Umbilical cord (tissue), 2 donors: Measurements from ENCODE around the gene RAB35. TPM values are rescaled to one million over a fixed set of nuclear protein-coding genes. Genes with fewer than 3 reads are reported as not detected.
A peak's percentile ranks its signal among the peaks of the same experiment; 100 is the strongest.

Source experiments
- DNase-seq: peaks from one replicate; pipeline ENCODE4 v3.0.0-alpha.2; 2015; ENCODE audit warnings: low spot score
- total RNA-seq: library from RNA; depleted of rRNA; stranded (reverse); fragments of >200 nt; gene quantifications from one replicate; pipeline ENCODE4 v1.2.3, GENCODE V29; 2014; ENCODE audit warnings: low replicate concordance; ENCODE audit not compliant: insufficient read depth

The RAB35 gene
- total RNA-seq, 1 donor from 2014 or later = 33.5 TPM

DNA sequence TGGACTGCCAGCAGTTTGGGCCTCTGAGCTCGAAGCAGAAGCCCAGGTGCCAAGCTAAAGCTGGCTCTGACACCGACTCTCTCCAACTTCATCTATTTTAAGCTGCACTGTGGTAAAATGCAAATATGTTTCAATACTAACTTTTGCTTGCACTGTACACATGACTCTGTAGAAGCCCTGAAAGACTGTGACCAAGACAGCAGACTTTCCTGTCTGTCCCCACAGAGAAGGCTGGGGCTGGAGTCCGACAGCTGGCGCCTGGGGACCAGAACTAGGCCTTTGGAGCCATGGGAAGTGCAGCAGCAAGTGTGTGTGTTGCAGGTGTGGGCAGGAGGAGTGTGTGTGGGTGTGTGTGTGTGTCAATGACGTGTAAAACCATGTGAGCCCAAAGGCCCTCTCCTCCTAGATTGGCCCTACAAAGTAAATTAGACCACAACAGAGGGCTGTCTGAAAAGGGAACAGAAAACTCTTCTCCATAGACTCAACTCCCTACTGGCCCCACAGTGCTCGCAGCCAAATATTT lies 16.4 kb upstream of the RAB35 start:
- DNase-seq = no peak

DNA sequence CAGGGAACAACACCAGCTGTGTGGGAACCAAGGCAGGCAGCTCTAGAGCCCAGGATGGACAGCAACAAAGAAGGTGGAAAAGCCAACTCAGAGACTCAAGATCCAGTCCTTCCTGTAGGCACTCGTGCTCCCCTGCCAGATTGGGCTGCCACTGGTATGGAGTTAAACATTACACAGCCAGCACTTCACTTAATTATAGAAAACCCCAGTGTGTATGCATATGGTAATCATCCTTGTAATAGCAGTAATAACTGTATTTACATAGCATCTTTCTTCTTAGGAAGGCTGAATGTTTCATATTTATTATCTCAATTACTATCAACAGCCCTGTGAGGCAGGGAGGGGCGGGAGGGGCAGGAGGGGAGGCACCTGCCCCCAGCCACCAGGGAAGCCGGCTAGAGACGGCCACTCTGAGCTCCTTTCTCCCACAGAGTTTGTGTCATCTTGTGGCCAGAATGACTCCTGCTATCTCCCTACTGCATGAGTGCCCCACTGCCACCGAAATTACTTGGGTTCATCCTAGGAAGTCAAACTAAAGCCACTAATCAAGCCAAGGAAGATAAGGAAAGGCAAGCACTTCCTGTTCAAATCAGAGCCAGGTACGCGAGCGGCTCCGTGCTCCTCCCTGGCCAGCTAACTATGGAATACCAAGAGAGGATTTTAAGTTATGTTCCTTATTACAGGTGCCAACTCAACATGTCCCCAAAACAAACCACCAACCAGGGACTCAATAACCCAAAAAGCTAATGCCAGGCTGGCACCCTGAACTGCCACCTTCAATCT lies 15.7 kb upstream of the RAB35 start:
- no peak for DNase-seq

DNA sequence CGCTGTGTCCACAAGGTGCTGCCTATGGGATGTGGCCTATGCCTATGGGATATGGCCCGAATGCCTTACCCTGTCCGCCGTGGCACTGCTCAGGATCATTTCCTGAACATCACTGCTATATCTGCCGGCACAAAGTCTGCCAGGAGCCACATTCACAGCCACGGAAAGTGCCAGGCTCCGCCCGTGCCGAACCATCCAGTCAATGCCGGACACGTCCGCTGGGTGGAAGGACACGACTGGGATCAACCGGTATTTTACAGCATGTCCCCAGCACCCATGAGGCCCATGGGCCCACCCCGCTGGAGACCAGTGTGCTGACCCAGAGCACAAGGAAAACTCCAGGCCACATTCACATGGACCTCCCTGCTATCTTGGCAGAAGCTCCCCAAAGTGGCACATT lies 14.6 kb upstream of the RAB35 start:
- DNase-seq = no peak

DNA sequence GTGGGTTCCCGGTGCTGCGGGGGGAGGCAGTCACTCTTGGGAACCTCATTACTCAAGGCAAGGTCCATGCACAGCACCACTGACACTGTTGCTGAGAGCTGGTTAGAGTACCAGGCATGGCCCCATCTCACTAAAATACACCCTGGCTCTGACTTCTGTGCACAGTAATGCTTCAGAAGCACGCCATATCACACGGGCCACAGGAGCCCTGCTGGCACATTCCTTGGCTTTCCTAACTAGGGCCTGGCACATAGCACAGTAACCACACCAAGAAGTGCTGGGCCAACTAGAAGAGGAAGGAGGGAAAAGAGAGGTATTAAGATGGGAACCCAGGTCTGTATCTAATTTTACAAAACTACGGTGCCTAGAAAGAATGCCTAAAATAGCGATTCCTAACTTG lies 13.5 kb upstream of the RAB35 start:
- DNase-seq = no peak

DNA sequence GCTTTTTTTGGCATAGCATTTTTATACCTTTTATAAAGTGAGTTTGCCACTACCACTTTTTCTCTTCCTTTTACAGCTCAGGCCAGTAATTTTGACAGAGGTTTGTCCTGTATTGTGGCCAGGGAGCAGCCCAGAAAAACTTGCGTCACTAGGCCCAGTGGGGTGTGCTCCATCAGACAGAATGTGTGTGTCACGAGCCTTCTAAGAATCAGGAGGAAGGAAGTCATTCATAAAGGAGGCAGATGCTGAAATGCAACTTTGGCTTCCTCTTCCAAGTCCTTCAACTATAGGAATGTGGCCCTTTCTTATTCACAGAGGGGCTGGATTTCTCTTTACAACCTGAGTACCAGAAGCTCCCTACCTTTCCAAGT lies 10.1 kb upstream of the RAB35 start:
- peak; percentile 38 for DNase-seq

DNA sequence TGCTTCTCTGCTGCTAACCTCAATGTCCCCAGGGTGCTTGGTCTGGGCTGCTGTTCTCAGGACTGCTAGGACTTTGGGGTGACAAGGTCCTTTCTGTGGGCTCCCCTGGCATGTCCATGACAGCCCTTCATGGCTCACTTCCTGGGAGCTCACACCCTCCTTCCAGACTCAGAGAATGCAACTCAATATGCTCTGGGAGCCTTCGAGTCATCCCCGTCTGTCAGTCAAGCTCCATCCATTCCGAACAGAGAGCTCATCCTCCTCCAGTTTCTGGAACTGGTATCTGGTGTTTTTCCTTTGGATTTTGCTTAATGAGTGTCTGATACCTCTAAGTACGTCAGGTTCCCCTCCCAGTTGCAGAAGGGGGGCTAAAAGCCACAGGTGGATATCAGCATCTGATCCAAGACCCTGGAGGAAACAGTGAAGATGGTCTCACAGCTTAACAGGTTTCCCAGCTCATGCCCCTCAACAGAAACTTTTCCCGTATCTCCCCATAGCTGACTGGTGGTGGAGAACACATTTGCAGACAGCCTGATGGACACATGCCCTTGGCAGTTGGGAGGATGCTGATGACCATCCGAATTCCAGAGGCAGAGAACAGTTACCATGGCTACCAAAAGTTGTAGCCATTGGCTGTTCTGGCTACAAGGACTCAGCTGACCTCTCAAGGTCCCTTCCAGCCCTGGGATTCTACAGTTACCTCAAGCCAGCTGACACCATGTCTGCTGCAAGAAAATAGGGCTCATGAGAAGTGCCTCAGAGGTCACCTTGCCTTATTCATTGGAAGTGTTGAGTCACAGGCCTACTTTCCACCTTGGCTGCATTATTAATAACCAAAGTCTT lies 9.5 kb upstream of the RAB35 start:
- DNase-seq = no peak

DNA sequence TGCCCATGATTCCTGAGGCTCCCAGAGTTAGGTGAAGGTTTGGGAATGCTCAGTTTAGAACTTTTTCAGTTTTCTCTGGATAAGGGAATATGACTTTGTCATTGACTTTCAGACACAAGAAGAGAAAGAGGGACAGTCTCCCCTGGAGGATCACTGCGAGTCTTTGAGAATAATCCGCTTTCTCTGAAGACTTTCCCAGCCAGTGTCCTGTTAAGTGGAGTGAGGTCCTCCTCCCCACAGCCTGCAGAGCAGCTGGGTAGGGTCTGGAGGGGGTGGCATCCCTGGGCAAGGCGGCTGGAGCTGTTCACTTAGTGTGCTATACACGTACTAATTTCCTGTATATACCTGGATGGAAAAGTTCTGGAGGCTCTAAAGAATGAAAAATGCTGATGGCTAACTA lies 8.5 kb upstream of the RAB35 start:
- no peak for DNase-seq

DNA sequence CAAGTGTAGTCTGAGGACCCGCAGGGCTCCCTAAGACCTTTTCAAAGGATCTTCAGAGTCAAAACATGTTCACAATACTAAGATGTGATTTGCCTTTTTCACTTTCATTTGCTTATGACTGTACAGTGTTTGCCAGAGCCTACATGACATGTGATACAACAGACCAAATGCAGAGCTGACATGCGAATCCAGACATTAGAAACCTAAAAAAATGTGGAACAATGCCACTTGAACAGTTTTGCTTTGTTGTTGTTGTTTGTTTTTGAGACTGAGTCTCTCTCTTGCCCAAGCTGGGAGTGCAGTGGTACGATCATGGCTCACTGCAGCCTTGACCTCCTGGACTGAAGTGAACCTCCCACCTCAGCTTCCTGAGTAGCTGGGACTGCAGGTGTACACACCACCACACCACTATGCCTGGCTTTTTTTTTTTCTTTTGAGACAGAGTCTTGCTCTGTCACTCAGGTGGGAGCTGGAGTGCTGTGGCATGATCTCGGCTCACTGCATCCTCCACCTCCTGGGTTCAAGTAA lies 5.3 kb upstream of the RAB35 start:
- DNase-seq = no peak

DNA sequence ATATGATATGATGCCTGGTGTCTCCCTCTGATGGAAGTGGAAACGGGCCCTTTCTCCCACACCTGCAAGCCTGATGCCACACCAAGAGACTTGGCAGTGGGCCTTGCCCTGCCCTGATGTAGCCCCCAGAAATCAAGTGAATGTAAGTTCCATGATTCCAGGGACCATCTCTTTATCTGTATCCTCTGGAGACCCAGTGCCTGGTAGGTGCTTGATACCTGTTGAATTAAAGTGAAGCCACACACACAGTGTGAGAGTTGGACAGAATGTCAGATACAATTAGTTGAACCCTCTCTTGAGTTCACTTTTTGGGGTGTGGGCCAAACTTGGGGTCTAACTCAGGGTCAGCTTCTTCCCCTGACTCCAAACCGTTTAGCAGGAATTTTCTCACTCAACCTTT lies 4.8 kb upstream of the RAB35 start:
- no peak for DNase-seq

DNA sequence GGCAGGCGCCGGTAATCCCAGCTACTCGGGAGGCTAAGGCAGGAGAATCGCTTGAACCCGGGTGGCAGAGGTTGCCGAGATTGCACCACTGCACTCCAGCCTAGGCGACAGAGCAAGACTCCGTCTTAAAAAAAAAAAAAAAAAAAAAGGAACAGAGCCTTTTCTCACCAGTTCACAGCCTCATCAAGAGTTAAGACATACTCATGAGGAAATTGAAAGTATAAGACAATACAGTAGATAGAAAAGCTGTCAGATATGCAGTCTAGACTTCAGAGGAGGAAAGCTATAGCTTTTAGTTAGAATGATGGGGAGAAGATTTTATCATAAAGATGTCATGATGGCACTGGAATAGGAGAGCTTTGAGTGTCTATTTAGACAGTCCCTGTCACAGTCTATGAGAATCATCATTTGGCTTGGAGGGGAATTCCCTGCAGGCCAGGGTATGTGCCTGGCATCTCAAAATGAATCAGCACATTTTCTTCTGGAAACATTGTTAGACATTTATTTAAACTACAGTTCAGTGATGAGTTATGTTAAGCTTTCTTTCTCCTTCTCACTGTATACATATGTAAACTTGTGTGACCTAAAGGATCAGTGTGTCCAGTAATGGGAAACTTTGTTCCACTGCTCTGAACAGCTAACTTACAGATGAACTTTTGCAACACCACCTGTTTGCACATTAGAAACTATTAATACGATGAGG lies 2.9 kb upstream of the RAB35 start:
- no peak for DNase-seq

DNA sequence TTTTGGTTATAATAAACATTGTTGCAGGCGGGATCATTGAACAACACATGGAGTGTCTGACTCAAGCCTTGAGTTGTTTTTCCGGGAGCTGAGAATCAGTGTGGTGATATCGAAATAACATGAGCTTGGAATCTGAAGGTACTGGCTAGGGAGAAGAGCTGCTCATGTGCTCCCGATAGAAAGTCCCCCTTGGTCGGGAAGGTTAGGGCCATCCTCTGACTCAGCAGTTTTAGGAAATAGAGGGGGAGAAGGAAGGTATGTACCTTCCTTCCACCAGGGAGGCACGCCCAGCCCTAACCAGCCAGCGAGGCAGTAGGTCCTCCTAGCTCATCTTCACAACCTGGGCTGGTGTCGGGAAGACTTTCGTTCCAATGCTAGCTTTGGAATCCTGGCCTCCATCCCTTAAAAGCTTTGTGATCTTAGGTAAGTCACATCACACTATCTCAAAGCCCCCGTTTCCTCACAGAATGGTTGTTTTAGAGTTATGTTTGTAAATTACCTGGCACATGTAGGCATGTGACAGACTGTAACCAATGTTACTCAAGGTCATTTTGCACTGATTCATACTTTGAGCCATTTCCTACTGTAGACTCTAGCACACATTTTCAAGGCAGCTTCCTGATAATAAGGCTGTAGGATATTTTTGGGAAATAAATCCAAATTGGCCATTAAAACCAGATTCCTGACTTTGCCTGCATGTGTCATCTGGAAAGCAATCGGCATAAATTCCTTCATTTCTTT lies 1.9 kb upstream of the RAB35 start:
- DNase-seq = no peak

DNA sequence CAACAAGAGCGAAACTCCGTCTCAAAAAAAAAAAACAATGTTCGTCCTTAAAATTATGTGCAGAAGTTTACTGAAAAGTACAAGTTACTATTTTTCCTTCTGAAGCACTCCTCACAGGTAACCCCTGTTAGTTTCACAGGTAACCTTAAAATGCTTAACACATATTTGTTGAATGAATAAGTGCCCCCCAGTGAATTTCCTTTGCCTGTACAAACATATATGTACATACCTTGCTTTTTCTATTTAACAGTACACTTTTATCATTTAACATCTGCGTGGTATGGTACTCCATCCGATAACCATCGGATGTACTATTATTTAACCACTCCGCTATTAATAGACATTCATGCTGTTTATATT lies 1.4 kb upstream of the RAB35 start:
- no peak for DNase-seq

DNA sequence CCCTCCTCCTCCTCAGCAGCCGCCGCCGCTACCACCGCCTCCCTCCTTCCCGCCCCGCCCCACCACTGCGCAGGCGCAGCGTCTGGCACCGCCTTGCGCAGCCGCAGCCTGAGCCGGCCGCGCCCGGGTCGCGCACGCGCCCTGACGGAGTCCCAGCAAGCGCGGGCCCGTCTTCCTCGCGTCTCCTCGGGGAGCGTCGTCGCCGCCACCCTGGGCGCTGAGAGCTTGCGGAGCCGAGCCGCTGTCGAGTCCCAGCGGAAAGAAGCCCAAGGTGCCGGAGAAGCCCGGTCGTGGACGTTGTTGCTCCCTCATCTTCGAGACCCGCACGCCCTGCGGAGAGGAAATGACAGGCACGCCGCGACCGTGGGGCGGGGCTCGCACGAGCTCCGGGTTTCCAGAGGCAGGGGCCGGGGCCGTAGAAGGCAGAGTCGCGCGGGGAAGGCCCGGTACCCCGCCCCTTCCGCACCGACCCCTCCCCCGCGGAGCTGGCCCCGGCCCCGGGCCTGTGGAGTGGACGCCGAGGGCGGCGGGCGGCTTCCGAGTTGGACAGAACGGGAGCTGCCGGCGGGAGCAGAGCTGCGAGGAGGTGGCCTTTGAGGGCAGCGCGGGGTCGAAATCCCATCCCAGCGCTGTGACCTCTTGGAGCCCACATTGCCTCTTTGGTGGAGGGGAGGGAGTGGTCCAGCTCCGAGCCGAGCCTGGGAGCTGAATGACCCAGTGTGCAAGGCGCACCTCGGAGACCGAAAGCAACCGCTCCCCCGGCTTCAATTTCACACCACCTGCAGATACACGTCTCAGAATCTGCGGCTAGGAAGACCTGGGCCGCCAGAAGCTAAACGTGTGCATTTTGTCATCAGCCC lies 469 bp upstream of the RAB35 start:
- DNase-seq = peak; percentile 96

DNA sequence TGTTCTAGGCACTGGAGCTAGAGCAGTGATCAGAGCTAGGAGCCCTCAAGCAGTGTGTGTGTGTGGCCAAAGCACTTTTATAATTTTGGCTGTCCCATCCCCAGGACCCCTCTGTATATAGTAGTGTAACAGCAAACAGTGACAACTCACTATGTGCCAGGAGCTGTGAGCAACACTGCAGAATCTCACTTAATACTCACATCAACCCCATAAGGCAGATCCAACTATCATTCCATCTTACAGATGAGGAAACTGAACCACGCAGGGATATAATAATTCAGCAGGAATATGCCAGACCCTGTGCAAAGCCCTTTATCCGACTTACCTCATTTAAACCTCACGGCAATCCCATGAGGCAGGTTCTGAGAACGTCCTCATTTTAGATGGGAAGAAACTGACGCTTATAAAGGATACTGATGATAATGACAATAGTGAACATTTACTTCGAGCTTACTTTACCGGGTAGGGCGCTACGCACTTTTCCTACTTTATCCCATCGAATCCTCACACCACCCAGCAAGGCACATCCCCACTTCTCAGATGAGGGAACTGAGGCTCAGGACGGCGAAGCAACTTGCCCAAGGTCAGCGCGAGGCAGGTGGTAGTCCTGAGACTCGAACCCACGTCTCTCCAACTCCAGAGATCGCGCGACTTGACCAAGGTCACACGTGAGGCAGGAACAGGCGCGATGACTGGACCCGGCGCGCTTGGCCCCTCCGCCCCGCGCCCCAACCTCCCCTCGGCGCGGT lies 687 bp downstream of the RAB35 start:
- DNase-seq = no peak

DNA sequence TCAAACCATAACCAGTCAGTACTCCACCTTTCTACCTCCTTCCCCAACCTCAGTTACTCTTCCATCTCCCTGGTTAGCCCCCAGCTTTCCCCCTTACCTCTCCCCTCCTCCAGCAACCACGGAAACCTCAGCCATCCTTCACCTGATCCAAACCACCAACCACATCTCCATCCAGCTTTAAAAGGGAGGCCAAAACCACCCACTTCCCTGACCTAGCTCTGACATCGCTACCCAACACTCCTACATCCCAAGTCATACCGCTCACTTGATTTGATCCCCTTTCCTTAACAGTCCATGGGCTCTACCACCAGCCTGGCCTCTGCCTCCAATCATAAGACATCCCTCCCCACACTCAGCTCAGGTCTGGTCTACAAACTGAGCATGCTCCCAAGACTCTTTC lies 1.5 kb downstream of the RAB35 start:
- no peak for DNase-seq

DNA sequence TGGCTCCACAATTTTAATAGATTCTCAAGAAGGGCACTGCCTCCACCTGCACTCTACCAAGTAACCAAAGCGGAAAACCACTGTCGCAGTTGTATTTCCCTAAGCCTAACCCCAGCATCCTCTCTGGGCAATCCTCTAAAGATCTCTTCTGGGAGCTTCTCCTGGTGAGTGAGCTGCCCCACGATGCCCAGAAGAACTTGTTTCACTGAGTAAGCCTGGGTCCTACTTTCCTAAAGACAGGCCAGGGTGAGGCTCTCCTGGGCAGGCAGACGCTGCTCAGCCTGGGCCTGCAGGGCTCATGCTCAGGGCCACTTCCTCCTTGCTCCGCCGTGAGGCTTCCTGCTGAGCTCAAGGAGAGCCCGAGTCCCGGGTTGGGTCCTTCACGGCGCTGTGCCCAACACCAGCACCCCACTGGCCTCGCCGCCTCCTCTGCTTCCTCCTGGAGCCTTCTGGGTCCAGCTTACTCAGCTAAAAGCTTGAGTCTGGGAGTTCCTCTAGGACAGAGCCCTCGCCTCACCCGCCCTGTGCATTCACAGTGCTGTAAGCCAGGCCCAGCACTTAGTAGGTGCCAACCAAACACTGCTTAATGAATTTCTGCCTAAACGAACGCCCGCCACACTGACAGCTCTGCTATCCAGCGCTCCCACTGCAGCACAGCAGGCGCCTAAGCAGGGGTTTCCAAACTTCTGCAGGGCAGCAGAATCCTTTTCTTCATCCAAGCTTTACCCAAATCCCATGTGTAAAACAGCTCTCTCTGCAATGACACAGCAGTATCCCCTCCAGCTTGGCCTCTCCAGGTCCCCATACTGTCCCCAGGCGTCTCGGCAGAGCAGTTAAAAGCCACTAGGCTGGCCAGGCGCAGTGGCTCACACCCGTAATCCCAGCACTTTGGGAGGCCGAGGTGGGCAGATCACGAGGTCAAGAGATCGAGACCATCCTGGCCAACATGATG lies 5.7 kb downstream of the RAB35 start:
- DNase-seq = no peak

DNA sequence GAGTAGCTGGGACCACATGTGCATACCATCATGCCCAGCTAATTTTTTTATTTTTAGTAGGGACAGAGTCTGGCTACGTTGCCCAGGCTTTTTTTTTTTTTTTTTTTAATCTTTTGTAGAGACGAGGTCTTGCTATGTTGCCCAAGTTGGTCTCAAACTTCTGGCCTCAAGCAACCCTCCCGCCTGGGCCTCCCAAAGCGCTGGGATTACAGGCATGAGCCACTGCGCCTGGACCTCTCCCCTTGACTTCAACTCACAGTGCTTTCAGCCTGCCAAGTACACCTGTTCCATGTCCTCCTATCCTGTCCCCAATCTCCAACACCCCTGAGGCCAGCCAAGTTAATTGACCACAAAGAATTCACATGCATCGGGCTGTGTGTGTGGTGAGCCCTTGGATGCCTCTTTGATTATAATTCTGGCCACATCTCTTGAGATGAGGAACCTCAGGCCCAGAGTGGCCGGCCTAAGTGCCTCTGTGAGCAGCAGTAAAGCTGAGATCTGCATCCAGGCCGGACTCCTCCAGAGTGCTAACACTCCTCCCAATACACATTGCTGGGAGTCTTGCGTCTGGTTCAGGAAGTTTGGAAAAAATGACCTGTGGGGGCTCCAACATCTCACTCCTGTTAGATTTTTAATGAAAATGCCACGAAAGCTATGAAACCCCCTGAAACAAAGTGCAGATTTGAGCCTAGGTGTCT lies 6.8 kb downstream of the RAB35 start:
- no peak for DNase-seq

DNA sequence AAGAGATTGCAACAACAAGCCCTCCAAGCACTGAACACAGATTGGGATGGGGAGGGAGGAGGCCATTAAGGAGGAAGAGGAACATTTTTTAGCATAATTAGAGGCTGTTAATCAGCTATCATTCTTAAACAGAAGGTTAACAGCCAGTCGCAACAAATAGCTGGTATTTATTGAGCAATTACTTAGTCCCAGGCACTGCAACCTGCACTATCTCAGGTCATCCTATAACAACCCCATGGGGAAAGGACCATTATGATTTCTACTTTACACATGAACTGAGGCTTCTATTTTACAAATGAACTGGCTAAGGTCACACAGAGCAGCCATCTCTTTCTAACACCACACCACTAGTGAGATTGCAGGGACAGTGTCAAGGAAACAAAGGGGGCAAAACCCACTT lies 10.4 kb downstream of the RAB35 start:
- DNase-seq = no peak
